Measurements from ENCODE around the gene UNKL.

DNA sequence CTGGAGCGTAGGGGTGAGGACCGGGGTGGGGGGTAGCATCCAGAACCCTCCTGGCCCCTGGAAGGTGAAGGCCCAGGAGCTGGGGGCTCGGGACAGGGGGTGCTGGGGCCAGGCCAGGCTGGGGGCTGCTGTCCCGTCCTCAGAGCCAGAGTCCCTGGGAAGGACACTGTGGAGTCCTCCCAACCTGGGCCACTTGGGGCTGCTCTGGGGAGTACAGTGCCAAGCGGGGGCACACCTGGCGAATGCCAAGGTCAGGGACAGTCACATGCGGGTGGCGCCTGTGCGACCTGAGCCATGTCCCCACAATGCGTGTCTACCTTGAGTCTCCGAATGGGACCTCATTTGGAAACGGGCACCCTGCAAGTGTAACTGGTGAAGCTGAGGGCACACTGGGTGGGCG, 15.1 kb upstream of the UNKL start:
- TF ChIP-seq, protein P1, sequence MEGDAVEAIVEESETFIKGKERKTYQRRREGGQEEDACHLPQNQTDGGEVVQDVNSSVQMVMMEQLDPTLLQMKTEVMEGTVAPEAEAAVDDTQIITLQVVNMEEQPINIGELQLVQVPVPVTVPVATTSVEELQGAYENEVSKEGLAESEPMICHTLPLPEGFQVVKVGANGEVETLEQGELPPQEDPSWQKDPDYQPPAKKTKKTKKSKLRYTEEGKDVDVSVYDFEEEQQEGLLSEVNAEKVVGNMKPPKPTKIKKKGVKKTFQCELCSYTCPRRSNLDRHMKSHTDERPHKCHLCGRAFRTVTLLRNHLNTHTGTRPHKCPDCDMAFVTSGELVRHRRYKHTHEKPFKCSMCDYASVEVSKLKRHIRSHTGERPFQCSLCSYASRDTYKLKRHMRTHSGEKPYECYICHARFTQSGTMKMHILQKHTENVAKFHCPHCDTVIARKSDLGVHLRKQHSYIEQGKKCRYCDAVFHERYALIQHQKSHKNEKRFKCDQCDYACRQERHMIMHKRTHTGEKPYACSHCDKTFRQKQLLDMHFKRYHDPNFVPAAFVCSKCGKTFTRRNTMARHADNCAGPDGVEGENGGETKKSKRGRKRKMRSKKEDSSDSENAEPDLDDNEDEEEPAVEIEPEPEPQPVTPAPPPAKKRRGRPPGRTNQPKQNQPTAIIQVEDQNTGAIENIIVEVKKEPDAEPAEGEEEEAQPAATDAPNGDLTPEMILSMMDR (IDR thresholded peaks at IDR 0.05), result no peak
- TF ChIP-seq POLR2A (IDR thresholded peaks at IDR 0.05), result no peak
